Measurements from ENCODE around the gene CCR2. TPM values are rescaled to one million over a fixed set of nuclear protein-coding genes. Genes with fewer than 3 reads are reported as not detected.
A peak's percentile ranks its signal among the peaks of the same experiment; 100 is the strongest.
"Not testable (repeated sequence)": the region's sequence is repeated elsewhere in the genome, so short reads cannot be mapped to it uniquely, and the experiment has no call there.

Gene CCR2
- total RNA-seq, 3 donors from 2014 or later: 1.3 to 2.2 (median 2.0) TPM

DNA sequence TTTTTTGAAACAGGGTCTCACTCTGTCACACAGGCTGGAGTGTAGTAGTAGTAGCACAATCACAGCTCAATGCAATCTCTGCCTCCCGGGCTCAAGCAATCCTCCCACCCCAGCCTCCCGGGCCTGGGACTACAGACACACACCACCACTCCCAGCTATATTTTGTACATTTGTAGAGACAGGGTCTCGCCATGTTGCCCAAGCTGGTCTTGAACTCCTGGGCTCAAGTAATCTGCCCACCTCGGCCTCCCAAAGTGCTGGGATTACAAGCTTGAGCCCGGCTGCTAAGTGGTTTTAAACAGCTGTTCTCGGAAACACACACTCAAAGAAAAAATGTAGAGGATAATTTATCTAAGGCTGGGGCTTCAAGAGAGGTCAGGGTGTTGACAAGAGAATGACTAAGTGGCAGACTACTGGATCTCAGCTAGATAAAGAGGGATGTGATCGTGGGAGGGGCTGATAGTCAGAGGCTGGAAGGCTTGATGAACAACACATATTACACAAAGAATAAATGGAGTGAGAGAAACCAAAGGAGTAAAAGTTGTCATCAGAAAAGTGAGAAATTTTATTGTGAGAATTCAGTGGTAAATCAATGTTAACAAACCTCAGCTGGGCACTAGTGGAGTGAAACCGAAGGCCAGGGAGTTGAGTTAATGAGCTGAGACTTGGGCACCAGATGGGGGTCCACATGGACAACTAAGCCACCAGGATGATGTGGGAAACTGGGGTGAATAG lies 46.3 kb downstream of the CCR2 start:
- intact Hi-C loops (cut with DNase I; ENCODE audit: low total_unique reads): no loop called here

DNA sequence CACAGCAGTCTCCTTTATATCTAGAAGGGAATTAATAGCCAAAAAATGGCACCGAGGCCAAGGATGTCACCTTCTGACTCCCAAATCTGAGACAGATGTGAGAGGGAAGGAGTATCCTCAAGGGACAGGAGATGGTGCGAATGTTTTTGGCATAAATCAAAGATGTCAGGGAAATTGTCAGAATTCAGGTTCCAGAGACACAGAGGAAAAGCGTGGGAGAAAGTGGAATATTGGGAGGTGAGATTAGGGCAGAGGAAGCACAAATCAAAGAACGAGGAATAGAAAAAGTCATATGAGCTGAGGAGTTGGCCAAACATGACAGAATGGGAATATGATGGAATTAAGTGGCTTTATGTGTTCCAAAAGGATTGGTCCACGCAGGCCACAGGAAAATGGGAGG lies 46.9 kb downstream of the CCR2 start:
- no peak overlapping the region for H3K27ac ChIP-seq
- no peaks in the 10 kb centered on the region for H3K9me3 ChIP-seq
- intact Hi-C loops (cut with DNase I; ENCODE audit: low total_unique reads): no loop called here
- no peak for DNase-seq (ENCODE audit: low spot score in 2 of 2)
- no peak overlapping the region for H3K4me3 ChIP-seq
- TF ChIP-seq POLR2A (IDR thresholded peaks at IDR 0.05) (no peak), POLR2AphosphoS5 (IDR thresholded peaks at IDR 0.05) (no peak)
- TF ChIP-seq, protein P1, sequence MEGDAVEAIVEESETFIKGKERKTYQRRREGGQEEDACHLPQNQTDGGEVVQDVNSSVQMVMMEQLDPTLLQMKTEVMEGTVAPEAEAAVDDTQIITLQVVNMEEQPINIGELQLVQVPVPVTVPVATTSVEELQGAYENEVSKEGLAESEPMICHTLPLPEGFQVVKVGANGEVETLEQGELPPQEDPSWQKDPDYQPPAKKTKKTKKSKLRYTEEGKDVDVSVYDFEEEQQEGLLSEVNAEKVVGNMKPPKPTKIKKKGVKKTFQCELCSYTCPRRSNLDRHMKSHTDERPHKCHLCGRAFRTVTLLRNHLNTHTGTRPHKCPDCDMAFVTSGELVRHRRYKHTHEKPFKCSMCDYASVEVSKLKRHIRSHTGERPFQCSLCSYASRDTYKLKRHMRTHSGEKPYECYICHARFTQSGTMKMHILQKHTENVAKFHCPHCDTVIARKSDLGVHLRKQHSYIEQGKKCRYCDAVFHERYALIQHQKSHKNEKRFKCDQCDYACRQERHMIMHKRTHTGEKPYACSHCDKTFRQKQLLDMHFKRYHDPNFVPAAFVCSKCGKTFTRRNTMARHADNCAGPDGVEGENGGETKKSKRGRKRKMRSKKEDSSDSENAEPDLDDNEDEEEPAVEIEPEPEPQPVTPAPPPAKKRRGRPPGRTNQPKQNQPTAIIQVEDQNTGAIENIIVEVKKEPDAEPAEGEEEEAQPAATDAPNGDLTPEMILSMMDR (IDR thresholded peaks at IDR 0.05): no peak
- H3K4me1 ChIP-seq: no peaks in the 10 kb centered on the region
- no peaks in the 10 kb centered on the region for H3K36me3 ChIP-seq
- no peaks in the 10 kb centered on the region for H3K27me3 ChIP-seq

More for the DNA sequence above, 46.3 kb downstream of the CCR2 start:
- no peak for TF ChIP-seq POLR2AphosphoS5 (IDR thresholded peaks at IDR 0.05)
- no peak for TF ChIP-seq POLR2A (IDR thresholded peaks at IDR 0.05)
- TF ChIP-seq, protein P1 (IDR thresholded peaks at IDR 0.05): no peak
- Histone ChIP-seq H3K9me3 (no peaks in the 10 kb centered on the region), H3K27me3 (no peaks in the 10 kb centered on the region), H3K36me3 (no peaks in the 10 kb centered on the region), H3K4me1 (no peaks in the 10 kb centered on the region), H3K4me3 (no peak overlapping the region), H3K27ac (no peak overlapping the region)
- no peak for DNase-seq (ENCODE audit: low spot score in 2 of 2)

DNA sequence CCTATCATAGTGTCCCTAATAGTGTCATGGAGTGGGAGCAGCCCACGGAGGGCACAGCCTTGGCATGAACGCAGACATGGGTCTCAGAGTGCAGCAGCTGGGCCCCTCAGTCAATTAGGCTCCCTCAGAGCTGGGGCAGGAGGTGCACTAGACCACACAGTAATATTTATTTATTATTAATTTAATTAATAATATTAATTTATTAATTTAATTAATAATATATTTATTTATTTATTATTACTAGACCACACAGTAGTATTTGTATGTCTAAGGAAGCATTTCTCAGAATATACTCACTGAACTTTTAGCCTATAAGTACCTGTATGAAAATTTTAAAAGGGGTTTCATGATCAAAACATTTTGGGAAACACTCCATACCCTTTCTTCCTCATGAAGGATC lies 47.7 kb downstream of the CCR2 start:
- Histone ChIP-seq H3K27ac (no peak overlapping the region), H3K9me3 (no peaks in the 10 kb centered on the region), H3K36me3 (no peaks in the 10 kb centered on the region), H3K4me1 (no peaks in the 10 kb centered on the region), H3K27me3 (no peaks in the 10 kb centered on the region), H3K4me3 (no peak overlapping the region)
- DNase-seq (ENCODE audit: low spot score in 2 of 2): no peak
- TF ChIP-seq POLR2A (IDR thresholded peaks at IDR 0.05) (no peak), POLR2AphosphoS5 (IDR thresholded peaks at IDR 0.05) (no peak)
- TF ChIP-seq, protein P1 (IDR thresholded peaks at IDR 0.05): no peak
- intact Hi-C loops (cut with DNase I; ENCODE audit: low total_unique reads): no loop called here

DNA sequence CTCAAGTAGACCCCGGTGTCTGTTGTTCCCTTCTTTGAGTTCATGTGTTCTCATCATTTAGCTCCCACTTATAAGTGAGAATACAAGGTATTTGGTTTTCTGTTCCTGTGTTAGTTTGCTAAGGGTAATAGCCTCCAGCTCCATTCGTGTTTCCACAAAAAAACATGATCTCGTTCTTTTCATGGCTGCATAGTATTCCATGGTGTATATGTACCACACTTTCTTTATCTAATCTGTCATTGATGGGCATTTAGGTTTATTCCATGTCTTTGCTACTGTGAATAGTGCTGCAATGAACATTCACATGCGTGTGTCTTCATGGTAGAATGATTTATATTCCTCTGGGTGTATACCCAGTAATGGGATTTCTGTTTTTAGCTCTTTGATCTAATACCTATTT lies 49.0 kb downstream of the CCR2 start:
- H3K27ac ChIP-seq; H3K36me3 ChIP-seq; H3K27me3 ChIP-seq; H3K4me1 ChIP-seq; H3K9me3 ChIP-seq; DNase-seq (ENCODE audit: low spot score in 2 of 2); H3K4me3 ChIP-seq; intact Hi-C loops (cut with DNase I; ENCODE audit: low total_unique reads): not testable (repeated sequence)

DNA sequence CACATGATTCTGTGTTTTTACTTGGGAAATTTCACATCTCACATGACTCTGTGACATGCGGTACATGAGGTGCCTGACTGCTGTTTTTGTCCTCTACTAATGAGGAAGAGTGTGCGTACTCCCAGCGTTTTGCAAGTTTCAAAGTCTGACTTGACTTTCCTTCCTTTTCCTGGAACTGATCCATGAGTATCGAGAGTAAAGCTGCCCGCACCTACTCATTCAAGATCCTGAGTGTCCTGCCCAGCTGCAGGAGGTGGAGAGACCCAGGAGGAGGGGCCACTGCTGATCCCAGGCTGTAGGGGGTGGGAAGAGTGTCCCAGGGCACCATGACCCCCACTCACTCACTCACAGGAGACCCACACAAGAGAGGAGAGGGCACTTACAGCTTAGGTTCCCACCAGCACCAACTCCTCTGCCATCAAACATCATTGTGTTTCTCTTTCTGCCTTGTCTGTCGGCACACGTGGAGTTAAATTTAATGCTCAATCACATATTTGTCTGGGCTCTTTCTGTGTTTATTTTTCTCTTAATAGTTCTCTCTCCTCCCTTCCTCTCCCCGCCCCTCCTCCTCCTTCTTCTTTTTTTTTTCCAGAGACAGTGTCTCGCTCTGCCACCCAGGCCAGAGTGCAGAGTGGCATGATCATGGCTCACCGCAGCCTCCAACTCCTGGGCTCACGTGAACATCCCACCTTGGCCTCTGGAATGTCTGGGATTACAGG lies 51.5 kb downstream of the CCR2 start:
- Histone ChIP-seq H3K4me3 (peak overlapping the region in 1 of 3 donors; percentile 27), H3K27me3 (peaks cover 0 to 7% of the 10 kb centered on the region in 2 donors), H3K36me3 (no peaks in the 10 kb centered on the region), H3K27ac (peak overlapping the region; percentile 11 to 84), H3K4me1 (no peaks in the 10 kb centered on the region), H3K9me3 (no peaks in the 10 kb centered on the region)
- intact Hi-C loops (cut with DNase I; ENCODE audit: low total_unique reads): no loop called here
- TF ChIP-seq, protein P1 (IDR thresholded peaks at IDR 0.05): no peak
- TF ChIP-seq POLR2AphosphoS5 (IDR thresholded peaks at IDR 0.05): peak in 1 of 3 donors; percentile 56
- no peak for DNase-seq (ENCODE audit: low spot score in 2 of 2)
